NCI-H146 treated with DMSO at 0.1 percent for 48 hours (cell line): Measurements from ENCODE around the gene NAA38.

Source experiments
- DNase-seq: peaks from one replicate; lab custom pipeline; 2025; ENCODE audit not compliant: unreplicated experiment; lab: John Stamatoyannopoulos, UW

Gene NAA38

DNA sequence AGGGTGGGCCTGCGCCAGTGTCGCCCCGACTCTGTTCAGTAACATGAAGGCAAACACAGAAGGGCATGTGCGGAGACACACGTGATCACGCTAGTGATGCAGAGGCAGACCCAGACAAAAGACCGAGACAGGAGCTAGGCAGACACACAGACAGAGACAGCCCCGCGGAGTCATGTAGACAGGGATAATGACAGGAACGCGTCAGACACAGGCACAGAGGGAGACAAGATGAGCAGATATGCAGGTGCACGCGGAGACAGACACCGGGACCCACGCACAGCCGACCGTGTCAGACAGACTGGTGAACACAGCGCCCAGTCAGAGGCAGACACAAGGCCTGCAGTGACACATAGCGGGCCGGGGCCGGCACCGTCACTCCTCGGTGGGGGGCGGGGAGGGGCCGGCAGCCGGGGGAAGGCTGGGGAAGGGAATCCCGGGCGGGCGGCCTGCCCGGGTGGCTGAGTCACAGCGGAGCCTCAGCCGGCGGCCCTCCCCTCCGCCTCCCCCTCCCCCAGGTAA, 15.9 kb downstream of the NAA38 start:
- DNase-seq: peak; percentile 58

DNA sequence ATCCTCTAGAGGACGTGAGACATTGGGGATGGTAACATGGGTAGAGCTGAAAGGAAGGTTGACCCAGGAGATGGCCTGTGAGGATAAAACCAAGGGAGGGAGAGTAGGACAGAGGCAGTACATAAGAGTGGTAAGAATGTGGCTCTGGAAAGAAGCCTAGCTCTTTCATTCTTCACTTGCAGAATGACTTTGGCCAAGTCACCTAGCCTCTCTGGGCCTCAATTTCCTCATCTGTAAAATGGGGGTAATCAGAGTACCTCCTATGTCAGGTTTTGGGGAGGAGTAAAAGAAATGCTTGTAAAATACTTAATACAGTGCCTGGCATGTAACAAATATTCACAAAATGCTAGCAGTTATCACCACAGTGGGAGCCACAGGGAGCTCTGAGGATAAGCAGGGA, 16.5 kb downstream of the NAA38 start:
- DNase-seq: no peak

DNA sequence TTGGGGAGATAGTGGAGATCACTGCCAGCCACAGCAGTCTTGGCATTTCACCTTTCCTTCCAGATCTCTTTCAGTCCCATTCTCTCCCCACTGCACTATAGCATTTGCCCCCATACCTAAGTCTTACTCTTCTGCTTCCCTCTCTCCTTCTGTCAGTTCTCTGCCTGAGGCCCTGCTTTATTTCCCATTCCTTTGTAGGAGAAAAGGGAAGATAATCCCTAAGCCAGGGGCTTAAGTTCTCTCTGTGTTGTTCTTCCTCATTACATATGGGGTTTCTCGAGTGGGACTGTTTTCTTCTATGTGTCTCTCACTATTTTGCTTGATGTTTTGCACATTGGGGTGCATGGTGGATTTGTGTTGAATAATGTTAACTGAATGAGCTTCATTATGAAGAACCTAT, 16.9 kb downstream of the NAA38 start:
- no peak for DNase-seq

- no peak for DNase-seq
These were observed 17.5 kb downstream of the NAA38 start for GRCh38 chr17:7839876-7840261.

DNA sequence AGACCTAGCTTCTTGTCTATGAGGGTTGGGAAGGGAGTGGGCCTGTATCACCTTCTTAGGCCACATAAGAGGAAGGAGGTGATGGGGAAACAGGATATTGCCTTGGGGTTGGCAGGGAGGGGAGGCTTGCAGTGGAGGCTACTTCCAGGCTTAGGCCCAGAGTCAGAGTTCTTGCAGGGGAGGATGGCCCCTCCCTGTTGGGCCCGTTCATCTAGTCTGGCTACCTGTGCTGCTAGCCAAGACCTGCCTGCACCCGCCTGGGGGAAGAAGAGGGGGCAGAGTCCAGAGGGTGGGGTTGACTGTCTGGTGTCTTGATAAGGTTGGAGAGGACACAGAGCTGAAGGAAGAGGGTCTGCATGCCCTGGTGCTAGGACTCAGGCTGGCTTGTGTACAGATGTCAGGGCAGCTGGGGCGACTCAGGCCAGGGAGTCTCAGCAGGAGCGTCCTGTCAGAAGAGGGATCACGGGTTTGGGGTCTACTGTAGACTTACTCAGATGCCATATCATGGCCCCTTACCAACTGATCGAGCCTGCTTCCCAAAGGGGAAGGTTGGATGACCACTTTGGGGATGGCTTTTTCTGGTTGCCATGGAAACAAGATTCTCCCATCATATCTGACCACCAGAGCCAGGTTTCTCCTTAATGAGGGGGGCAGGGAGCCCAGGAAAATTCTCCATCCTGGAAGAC, 18.0 kb downstream of the NAA38 start:
- no peak for DNase-seq

- peak; percentile 6 for DNase-seq
These were observed 19.0 kb downstream of the NAA38 start for GRCh38 chr17:7838090-7839075.

GRCh38 chr17:7837408-7838088, 19.8 kb downstream of the NAA38 start:
- DNase-seq: no peak

GRCh38 chr17:7836596-7837407, 20.6 kb downstream of the NAA38 start:
- peak; percentile 94 for DNase-seq

GRCh38 chr17:7835814-7836595, 21.4 kb downstream of the NAA38 start:
- DNase-seq: peak; percentile 20

DNA sequence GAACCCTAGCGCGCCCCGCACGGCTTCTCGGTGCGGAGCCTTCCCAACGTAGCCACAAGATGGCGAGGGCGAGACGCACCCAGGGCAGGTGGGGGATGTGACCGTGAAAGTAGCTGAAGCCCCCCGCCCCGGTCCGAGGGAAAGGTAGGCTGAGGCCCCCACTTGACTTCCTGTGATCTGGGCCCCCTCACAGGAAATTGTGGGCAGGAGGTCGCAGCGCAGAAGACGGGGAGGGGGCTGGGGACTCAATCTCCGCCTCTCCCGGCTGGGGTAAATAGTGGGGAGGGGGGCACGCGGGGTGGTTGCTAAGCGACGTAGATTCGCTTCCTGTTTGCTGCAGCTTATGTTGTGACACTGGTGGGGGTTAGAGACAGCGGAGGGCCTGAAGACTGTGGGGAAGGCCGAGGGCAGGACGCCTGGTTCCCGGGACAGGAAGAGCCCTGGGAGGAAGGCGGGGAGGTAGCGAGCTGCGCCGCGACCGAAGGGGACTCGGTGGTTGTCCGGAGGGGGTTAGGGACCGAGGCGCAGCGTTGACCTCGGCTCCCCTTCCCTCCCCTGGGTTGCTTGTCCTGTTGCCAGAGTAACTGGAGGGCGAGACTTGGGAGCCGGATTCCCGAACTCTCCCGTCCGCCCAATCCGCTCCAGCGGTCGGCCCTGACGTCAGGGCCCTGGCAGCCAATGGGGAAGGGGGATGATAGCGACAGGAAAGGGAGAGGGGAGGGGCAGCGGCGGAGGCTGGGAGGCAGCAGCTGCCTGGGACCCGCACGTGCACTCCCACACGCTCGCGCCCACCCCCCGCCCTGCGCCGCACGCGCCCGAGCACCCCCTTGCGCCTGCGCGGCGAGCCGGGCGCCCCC, 22.2 kb downstream of the NAA38 start:
- DNase-seq: peak; percentile 94

- no peak for DNase-seq
These were observed 22.8 kb downstream of the NAA38 start for GRCh38 chr17:7834542-7834956.

GRCh38 chr17:7833795-7834541, 23.4 kb downstream of the NAA38 start, which contains the start of gene KDM6B:
Gene KDM6B (plus strand): TSS chr17:7834217. CDS start chr17:7845555, 11,338 bp downstream.
- peak; percentile 83 for DNase-seq

DNA sequence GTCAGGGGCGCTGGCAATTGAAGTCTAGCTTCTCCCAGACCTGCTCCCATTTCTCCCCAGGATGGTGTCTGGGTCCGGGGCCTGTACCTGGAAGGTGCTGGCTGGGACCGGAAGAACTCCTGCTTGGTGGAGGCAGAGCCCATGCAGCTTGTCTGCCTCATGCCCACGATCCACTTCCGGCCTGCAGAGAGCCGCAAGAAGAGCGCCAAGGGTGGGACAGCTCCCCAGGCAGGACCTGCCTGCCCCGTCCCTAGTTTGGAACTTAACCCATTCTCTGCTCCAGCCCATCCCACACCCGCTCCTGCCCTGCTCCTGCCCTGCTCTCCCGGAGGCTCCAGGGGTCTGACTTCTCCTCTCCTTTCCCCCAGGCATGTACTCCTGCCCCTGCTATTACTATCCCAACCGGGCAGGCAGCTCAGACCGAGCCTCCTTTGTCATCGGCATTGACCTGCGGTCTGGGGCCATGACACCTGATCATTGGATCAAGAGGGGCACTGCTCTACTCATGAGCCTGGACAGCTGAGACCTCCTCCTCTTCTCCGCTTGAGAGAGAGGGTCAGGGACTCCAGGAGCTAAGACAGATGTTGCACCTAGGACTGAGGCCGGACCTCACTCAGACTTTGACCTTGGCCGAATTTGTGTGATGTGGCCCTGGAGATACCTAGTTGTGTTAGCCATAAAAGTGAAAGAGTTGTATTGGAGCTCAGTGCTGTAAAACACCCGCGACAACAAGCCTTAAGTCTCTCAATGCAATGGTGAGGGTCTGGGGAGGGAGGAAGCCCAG, 24.2 kb downstream of the NAA38 start:
- DNase-seq: no peak

DNA sequence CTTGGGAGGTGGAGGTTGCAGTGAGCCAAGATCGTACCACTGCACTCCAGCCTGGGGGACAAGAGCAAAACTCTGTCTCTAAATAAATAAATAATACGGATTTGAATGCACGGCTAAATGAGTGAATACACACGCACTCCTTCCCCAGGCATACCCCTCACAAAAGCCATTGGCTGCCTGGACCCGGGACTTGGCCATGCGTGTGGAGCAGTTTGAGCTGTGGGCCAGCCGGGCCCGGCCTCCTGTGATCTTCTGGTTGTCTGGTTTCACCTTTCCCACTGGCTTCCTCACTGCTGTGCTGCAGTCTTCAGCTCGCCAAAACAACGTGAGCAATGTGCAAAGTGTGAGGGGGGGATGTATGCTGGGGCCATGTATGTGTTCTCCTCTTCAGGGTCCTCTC, 24.9 kb downstream of the NAA38 start:
- DNase-seq: no peak

- no peak for DNase-seq
These were observed 26.1 kb downstream of the NAA38 start for GRCh38 chr17:7831233-7831632.

GRCh38 chr17:7830616-7831015, 26.7 kb downstream of the NAA38 start:
- DNase-seq: no peak
